ENCODE results near the gene YAF2.
"Not testable (repeated sequence)": the region's sequence is repeated elsewhere in the genome, so short reads cannot be mapped to it uniquely, and the experiment has no call there.

The YAF2 gene

DNA sequence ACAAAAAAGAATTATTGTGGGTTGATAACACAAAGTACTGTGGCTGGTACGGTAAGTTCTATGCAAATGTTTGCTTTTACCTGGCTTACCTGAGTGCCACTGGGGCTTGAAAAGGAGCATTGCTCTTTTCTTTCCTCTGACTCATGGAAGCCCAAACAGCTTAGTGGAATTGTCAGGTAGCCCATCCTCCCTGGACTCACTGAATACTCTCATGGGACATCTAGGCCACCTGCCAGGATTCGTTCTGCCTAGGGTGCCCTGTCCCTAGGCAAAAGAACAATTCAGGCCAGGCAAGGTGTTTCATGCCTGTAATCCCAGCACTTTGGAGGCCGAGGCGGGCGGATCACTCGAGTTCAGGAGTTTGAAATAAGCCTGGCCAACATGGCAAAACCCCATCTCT, 22.5 kb upstream of the YAF2 start:
- no peak overlapping the region for H3K27ac ChIP-seq
- POLR2A ChIA-PET (ENCODE audit: low non-redundant PET), result no interaction called here
- CTCF ChIA-PET, result no interaction called here
- TF ChIP-seq CTCF (conservative IDR thresholded peaks at IDR 0.05; ENCODE audit: low read depth), result no peak
- DNase-seq (ENCODE audit: low spot score), result no peak

DNA sequence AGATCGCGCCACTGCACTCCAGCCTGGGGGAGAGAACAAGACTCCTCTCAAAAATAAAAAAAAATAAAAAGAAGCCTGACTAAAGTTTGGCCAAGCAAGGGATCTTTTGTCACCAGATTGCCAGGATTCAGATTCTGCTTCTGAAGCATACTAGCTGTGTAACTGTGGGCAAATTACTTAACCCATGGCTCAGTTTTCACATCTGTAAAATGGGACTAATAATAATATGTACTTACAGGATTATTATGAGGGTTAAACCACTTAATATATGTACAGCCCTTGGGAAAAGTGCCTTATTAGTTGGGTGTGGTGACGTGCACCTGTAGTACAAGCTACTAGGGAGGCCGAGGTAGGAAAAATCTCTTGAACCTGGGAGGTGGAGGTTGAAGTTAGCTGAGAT, 21.7 kb upstream of the YAF2 start:
- H3K27ac ChIP-seq, result no peak overlapping the region
- no peak for TF ChIP-seq CTCF (conservative IDR thresholded peaks at IDR 0.05; ENCODE audit: low read depth)
- ChIA-PET POLR2A (ENCODE audit: low non-redundant PET) (no interaction called here), CTCF (interaction anchor here (0.7 kb wide), 1 partner anchor 9 kb away, joined by 3 read pairs; no protein-coding TSS in a partner anchor)
- no peak for DNase-seq (ENCODE audit: low spot score)

GRCh38 chr12:42255866-42256261, 17.8 kb upstream of the YAF2 start:
- no peak for DNase-seq (ENCODE audit: low spot score)
- no peak overlapping the region for H3K27ac ChIP-seq
- no peak for TF ChIP-seq CTCF (conservative IDR thresholded peaks at IDR 0.05; ENCODE audit: low read depth)
- CTCF ChIA-PET, result no interaction called here
- POLR2A ChIA-PET (ENCODE audit: low non-redundant PET), result no interaction called here

- no peak overlapping the region for H3K27ac ChIP-seq
- no peak for TF ChIP-seq CTCF (conservative IDR thresholded peaks at IDR 0.05; ENCODE audit: low read depth)
- ChIA-PET CTCF (no interaction called here), POLR2A (ENCODE audit: low non-redundant PET) (no interaction called here)
- no peak for DNase-seq (ENCODE audit: low spot score)
These were observed 17.3 kb upstream of the YAF2 start for GRCh38 chr12:42255221-42255865.

DNA sequence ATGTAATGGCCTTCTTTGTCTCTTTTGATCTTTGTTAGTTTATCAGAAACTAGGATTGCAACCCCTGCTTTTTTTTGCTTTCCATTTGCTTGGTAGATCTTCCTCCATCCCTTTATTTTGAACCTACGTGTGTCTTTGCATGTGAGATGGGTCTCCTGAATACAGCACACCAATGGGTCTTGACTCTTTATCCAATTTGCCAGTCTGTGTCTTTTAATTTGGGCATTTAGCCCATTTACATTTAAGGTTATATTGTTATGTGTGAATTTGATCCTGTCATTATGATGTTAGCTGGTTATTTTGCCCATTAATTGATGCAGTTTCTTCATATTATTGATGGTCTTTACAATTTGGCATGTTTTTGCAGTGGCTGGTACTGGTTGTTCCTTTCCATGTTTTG, 14.6 kb upstream of the YAF2 start:
- CTCF ChIA-PET; DNase-seq (ENCODE audit: low spot score); POLR2A ChIA-PET (ENCODE audit: low non-redundant PET); H3K27ac ChIP-seq: not testable (repeated sequence)

DNA sequence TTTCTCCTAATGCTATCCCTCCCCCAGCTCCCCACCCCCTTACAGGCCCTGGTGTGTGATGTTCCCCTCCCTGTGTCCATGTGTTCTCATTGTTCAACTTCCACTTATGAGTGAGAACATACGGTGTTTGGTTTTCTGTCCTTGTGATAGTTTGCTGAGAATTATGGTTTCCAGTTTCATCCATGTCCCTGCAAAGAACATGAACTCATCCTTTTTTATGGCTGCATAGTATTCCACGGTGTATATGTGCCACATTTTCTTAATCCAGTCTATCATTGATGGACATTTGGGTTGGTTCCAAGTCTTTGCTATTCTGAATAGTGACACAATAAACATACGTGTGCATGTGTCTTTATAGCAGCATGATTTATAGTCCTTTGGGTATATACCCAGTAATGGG, 11.0 kb upstream of the YAF2 start:
- POLR2A ChIA-PET (ENCODE audit: low non-redundant PET); DNase-seq (ENCODE audit: low spot score); CTCF ChIA-PET; H3K27ac ChIP-seq: not testable (repeated sequence)

- no peak for TF ChIP-seq CTCF (conservative IDR thresholded peaks at IDR 0.05; ENCODE audit: low read depth)
- POLR2A ChIA-PET (ENCODE audit: low non-redundant PET), result no interaction called here
- CTCF ChIA-PET, result no interaction called here
- no peak overlapping the region for H3K27ac ChIP-seq
- DNase-seq (ENCODE audit: low spot score), result no peak
These were observed 2.2 kb upstream of the YAF2 start for GRCh38 chr12:42240131-42240750.

DNA sequence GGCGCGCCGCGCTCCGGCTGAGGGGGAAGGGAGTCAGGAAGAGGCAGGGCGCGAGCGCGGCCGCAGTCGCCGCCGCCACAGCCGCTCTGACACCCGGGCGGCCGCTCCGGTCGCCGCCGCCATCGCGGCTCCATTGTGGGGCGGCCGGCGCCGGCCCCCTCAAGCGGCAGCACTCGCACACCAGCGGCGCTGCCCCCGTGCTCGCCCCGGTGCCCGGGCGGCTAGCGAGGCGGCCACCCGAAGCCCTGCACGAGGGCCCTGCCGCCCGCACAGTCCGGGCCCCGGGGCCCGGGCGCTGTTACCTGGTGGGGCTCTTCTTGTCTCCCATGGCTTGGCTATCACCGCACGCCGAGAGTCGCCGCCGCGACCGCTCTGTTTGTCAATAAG, 202 bp downstream of the YAF2 start:
- CTCF ChIA-PET, result no interaction called here
- POLR2A ChIA-PET (ENCODE audit: low non-redundant PET), result no interaction called here
- H3K27ac ChIP-seq, result peak overlapping the region; percentile 81
- TF ChIP-seq CTCF (conservative IDR thresholded peaks at IDR 0.05; ENCODE audit: low read depth), result no peak
- DNase-seq (ENCODE audit: low spot score), result peak; percentile 12
